Retinal pigment epithelial cell (primary cell): ENCODE measurements around the gene AP1S3.
A peak's percentile ranks its signal among the peaks of the same experiment; 100 is the strongest.

Experiments used
- DNase-seq: peaks from one replicate; pipeline ENCODE4 v3.0.0-alpha.2; 2010; ENCODE audit warnings: low read depth
- H3K4me3 ChIP-seq: 2 replicates; pipeline ENCODE4 v1.5.1; 2011; ENCODE audit warnings: mild to moderate bottlenecking, low read length, control low read depth, moderate library complexity
- TF ChIP-seq, protein P1 (sequence below): conservative IDR thresholded peaks from 2 replicates; pipeline ENCODE4 v1.5.1; 2011; ENCODE audit warnings: low read depth, low read length, control low read depth, inconsistent platforms

The AP1S3 gene

DNA sequence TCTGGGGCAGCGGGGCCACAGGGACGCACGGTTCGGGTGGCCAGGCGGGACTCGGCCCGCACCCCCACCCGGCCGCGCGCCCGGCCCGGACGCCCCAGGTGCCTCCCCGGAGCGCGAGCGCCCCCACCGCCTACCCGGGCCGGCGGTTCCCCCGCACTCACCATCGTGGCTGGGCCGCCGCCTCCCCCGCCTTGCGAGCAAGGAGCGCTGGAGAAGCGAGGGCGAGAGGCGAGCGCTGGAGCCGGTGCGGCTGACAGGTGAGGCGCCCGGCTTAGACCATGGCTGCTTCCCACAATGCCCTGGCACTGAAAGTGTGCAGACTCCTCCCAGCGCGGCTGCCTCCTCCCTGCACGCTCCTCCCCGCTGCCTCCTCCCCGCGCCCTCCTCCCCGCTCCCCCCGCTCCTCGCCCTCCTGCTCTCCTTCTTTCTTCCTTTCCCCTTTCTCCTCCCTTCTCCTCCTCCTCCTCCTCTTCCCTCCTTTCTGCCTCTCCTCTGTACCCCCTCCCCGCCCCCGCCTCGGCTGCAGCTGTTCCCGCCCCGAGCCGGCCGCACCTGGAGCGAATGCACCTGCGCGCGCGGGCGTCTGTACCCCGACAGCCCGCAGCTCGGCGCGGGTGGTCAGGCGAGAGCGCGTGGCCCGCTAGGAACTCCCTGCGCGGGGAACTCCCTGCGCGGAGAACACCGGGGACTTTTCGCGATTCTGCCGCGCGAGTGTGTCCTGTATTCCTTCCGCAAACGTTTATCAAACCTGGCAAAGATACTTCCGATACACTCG lies at the start of gene AP1S3:
Gene AP1S3 (minus strand): TSS at position 296 of the 775 bp plus-strand sequence. CDS start 132 bp downstream, at position 164.
- TF ChIP-seq, protein P1, sequence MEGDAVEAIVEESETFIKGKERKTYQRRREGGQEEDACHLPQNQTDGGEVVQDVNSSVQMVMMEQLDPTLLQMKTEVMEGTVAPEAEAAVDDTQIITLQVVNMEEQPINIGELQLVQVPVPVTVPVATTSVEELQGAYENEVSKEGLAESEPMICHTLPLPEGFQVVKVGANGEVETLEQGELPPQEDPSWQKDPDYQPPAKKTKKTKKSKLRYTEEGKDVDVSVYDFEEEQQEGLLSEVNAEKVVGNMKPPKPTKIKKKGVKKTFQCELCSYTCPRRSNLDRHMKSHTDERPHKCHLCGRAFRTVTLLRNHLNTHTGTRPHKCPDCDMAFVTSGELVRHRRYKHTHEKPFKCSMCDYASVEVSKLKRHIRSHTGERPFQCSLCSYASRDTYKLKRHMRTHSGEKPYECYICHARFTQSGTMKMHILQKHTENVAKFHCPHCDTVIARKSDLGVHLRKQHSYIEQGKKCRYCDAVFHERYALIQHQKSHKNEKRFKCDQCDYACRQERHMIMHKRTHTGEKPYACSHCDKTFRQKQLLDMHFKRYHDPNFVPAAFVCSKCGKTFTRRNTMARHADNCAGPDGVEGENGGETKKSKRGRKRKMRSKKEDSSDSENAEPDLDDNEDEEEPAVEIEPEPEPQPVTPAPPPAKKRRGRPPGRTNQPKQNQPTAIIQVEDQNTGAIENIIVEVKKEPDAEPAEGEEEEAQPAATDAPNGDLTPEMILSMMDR, result peak; percentile 2
- no peak for DNase-seq

DNA sequence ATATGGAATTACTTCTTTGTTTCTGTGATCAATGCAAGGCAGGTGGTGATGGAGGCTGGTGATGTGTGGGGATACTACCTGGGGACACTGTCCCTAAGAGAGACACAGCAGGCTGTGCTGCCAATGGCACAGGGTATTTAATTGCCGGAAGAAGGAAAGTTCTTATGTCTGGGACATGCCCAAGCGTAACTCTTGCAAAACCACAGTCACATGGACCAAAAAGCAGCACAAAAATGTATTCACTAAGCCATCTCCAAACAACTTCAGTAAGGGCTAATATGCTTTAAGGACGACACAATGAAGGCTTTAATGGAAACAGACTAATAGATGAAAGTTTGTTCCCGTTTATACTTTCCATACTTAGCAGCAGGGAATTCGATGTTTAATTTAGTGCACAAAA lies 49.7 kb upstream of the AP1S3 start:
- no peak overlapping the region for H3K4me3 ChIP-seq
- TF ChIP-seq, protein P1, result no peak
- peak; percentile 68 for DNase-seq

More for the DNA sequence above, at the start of gene AP1S3:
- peak within 1 kb of the TSS; percentile 85 for H3K4me3 ChIP-seq

DNA sequence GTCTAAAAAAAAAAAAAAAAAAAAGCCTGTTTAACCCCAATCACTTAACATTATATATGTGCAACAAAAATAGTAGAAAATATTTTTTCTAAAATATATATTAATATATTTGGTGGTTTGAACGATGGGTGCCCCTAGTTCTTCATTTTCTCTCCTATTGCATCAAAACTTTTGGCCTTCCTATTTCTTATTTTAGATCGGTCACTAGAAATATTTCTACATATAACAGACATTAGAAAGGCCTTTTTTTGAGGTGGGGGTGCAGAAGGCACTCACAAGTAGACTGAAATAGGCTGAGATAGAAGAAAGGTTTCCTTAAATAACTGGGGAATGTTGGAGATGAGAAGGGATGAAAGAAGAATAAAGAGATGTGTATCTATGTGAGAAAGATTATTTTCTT lies 49.3 kb upstream of the AP1S3 start:
- no peak for DNase-seq
- TF ChIP-seq, protein P1, result no peak
- H3K4me3 ChIP-seq, result no peak overlapping the region

DNA sequence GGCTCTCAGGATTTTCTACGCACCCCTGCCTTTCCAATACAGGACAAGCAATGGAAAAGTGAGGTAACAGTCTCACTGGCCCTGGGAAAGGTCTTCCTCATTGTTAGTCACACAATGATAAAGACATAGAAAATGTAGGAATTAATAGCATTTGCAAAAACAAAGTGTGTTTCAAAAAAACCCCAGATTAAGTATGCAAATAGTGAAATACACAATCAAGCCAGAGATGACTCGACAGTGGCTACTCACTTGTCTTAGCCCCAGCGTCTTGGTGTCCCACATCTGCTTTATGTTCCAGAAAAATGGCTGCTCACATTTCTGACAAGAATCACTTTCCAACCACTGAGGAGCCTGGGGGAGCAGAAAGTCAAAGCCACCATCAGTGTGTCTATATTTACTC lies 47.0 kb upstream of the AP1S3 start:
- no peak overlapping the region for H3K4me3 ChIP-seq
- DNase-seq, result no peak
- TF ChIP-seq, protein P1, result no peak

DNA sequence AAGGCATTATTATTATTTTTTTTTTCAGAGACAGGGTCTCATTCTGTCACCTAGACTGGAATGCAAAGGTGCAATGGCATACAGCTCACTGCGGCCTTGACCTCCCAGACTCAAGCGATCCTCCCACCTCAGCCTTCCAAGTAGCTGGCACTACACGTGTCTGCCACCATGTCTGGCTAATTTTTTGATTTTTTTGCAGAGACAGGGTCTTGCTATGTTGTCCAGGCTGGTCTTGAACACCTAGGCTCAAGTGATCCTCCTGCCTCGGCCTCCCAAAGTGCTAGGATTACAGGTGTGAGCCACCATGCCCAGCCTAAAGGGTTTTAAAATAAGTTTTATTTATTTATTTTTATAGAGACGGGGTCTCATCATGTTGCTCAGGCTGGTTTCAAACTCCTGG lies 45.3 kb upstream of the AP1S3 start:
- TF ChIP-seq, protein P1, result no peak
- no peak for DNase-seq
- no peak overlapping the region for H3K4me3 ChIP-seq

DNA sequence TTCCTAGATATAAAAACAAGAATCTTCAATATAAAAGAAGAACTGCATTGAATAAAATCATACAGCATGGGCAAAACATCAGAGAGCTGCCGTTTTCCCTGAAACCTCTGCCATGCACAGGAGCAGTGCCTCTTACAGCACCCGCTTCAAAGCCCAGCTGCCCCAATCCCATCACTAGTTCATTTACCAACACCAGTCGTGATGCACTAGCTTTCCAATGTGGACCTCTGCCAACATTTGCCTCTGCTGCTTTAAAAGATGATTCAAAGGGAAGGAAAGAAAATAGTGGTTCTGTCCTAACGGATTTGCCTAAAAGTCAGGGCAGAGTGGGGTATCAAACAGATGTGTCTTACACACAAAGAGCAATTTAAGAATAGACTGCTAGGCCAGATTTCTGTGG lies 43.4 kb upstream of the AP1S3 start:
- TF ChIP-seq, protein P1, result no peak
- H3K4me3 ChIP-seq, result no peak overlapping the region
- DNase-seq, result no peak
